ENCODE data around the gene SZT2.
A peak's percentile ranks its signal among the peaks of the same experiment; 100 is the strongest.

SZT2 gene

GRCh38 chr1:43389326-43390313 lies at the start of gene SZT2, which contains the start of gene MED8:
TSS of gene SZT2 (plus strand) at chr1:43389899. CDS start at chr1:43389969, 70 bp downstream.
TSS of gene MED8 (minus strand) at chr1:43389800. CDS start at chr1:43389764, 36 bp downstream.
- DNase-seq, result peak; percentile 97

GRCh38 chr1:43340559-43340958 lies 49.1 kb upstream of the SZT2 start:
- DNase-seq, result no peak

- DNase-seq, result no peak
These were observed 45.3 kb upstream of the SZT2 start for GRCh38 chr1:43344267-43344850.

GRCh38 chr1:43345120-43345519 lies 44.6 kb upstream of the SZT2 start:
- no peak for DNase-seq

- DNase-seq, result no peak
These were observed 43.1 kb upstream of the SZT2 start for GRCh38 chr1:43346636-43347035.

GRCh38 chr1:43348343-43348808 lies 41.3 kb upstream of the SZT2 start:
- no peak for DNase-seq

GRCh38 chr1:43348809-43349593 lies 40.7 kb upstream of the SZT2 start:
- peak; percentile 54 for DNase-seq

GRCh38 chr1:43349594-43350306 lies 39.9 kb upstream of the SZT2 start:
- DNase-seq, result no peak

GRCh38 chr1:43350976-43351375 lies 38.7 kb upstream of the SZT2 start:
- DNase-seq, result no peak

- DNase-seq, result no peak
These were observed 38.0 kb upstream of the SZT2 start for GRCh38 chr1:43351421-43352350.

- DNase-seq, result no peak
These were observed 37.4 kb upstream of the SZT2 start for GRCh38 chr1:43352351-43352705.

- DNase-seq, result no peak
These were observed 36.8 kb upstream of the SZT2 start for GRCh38 chr1:43352881-43353280.

- DNase-seq, result no peak
These were observed 35.2 kb upstream of the SZT2 start for GRCh38 chr1:43354471-43354870.

- no peak for DNase-seq
These were observed 34.8 kb upstream of the SZT2 start for GRCh38 chr1:43354936-43355335.

- DNase-seq, result no peak
These were observed 32.4 kb upstream of the SZT2 start for GRCh38 chr1:43357251-43357650.

GRCh38 chr1:43358121-43358745 lies 31.5 kb upstream of the SZT2 start:
- DNase-seq, result peak; percentile 29

GRCh38 chr1:43358746-43359693 lies 30.7 kb upstream of the SZT2 start, which contains the start of gene CDC20:
TSS of gene CDC20 (plus strand) at chr1:43358981. CDS start at chr1:43359216, 235 bp downstream.
- peak; percentile 100 for DNase-seq

GRCh38 chr1:43359696-43360095 lies 30.0 kb upstream of the SZT2 start:
- DNase-seq, result no peak

- no peak for DNase-seq
These were observed 29.1 kb upstream of the SZT2 start for GRCh38 chr1:43360616-43361015.

Data from activated CD4-positive, alpha-beta T cell treated with anti-CD3 and anti-CD28 coated beads, Interleukin-2, Interleukin-6, amounts not matched to agents 100 ng/mL and 50 ng/mL, durations not matched to agents 16 hours and 8 hours (primary cell).